Measurements from ENCODE around the gene SCAF1. TPM values are rescaled to one million over a fixed set of nuclear protein-coding genes. Genes with fewer than 3 reads are reported as not detected.

SCAF1 gene
- total RNA-seq, 1 donor from 2014 or later = 86.0 TPM

DNA sequence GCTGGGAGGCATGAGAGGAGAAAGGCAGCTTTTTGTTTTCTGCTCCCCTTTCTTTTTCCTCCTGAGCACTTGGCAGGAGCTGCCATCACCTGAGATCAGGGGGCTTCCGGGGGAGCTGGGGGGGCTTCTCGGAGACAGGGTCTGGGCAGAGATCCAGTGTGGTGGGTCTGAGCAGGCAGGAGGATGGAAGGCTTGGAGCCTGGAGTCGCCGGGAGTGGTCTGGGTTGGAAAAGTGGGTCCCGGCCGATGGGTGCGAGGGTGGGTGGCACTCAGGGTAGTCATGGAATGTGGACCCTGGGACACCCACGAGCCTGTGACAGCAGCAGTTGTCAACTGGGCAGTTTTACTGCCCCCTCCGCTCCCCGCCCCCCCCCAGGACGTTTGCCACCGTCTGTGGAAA is 45.1 kb downstream of the SCAF1 start:
- DNase-seq (ENCODE audit: low spot score) = no peak

DNA sequence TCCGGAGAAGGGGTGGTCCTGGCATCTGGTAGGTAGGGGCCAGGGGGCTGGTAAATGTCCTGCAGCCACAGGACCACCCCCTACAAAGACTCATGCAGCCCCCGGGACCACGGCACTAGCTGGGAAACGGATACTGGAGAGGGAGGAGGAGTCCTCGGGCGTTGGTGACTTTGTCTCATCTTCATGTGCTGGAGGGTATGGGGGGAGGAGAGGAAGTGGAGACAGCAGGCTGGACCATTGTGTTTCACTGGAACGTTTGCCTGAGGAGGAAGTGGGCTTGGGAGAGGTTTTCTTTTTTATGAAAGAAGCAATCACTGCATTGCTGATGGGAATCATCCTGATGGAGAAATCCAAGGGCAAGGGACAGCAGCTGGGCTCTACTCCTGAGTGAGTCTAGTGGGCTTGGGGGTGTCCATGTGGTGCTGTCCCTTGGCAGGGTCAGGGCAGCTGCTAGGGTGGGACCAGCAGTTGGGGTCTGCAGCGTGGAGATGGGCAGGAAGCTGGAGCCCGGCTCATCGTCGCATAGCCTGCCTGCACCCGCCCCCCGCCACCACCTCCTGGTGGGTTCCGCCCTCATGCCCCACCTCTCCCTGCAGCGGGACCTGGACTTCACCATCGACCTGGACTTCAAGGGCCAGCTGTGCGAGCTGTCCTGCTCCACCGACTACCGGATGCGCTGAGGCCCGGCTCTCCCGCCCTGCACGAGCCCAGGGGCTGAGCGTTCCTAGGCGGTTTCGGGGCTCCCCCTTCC is 45.7 kb downstream of the SCAF1 start:
- no peak for DNase-seq (ENCODE audit: low spot score)

- no peak for DNase-seq (ENCODE audit: low spot score)
These were observed 46.6 kb downstream of the SCAF1 start for GRCh38 chr19:49688531-49689132.

DNA sequence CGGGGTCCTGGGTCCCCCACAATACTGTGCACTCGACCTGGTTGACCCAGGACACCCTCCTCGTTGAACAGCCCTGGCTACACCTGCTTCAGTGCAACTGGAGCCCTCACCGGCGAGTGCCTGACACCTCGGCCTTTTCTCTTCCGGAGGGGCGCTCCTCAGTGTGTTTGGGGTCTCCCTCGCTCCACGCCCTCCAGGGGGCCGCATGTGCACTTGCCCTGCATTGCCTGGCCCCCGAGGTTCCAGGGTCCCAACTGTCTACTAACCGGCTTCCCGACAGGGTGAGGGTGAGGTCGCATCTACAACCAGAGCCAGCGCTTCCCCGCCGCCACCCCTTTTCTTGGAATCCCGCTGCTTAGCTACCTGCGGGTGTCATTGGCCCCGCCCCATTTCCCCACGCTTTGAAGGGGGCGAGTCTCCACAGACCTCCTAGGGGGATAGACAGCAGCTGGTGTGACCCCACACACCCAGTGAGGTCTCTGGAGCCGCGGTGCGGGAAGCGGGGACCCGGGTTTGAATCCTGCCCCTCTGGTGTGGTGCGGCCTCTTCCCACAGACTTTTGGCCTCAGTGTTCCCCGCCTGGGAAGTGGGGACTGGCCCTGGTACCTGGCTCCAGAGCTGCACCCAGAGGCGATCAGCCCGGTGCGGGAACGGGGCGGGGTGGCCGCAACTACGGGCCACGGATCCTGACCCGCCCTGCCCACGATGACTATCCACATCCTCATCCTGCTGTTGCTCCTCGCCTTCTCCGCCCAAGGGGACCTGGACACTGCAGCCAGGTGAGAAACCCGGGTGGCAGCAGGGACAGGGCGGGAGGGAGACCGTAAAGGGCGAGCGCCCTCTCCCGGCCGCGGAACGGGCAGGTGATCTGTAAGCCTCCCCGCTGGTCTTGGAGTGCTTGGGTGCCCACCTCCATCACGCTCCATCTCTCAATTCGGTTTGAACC is 47.4 kb downstream of the SCAF1 start, which contains the start of gene ADM5:
TSS of gene ADM5 (plus strand) at position 462 of the 946 bp plus-strand sequence. CDS start at position 706, 244 bp downstream.
- no peak for DNase-seq (ENCODE audit: low spot score)

GRCh38 chr19:49690079-49690655 is 48.2 kb downstream of the SCAF1 start:
- no peak for DNase-seq (ENCODE audit: low spot score)

DNA sequence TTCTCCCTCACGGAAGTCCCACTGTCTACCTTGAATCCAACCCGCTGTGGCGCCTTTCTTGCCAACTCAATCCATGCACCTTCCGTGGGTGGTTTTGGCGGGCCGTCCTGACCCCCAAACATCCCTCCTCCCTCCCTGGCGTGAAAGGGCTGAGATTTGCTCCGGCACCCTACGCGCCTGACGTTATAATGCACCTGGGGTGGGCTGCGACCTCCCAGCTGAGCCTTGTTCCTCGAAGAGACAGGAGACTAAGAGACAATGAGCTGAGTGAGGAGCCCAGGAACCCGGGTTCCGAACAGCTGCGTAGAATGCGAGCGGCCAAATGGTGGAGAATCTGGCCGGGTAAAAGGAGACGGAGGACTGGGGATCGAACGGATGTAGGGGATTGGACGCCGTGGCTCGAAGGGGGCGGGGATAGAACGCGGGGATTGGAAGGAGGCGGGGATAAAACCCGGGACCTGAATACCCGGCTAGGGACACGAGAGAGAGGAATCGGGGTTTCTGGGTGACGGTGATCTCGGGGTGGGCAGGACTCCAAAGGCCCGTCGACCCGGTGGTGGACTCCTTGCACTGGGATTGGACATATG is 48.7 kb downstream of the SCAF1 start, which contains the start of gene CPT1C:
TSS of gene CPT1C (plus strand) at position 461 of the 587 bp plus-strand sequence. CDS start 1,137 bp downstream, outside the sequence.
- peak; percentile 75 for DNase-seq (ENCODE audit: low spot score)

DNA sequence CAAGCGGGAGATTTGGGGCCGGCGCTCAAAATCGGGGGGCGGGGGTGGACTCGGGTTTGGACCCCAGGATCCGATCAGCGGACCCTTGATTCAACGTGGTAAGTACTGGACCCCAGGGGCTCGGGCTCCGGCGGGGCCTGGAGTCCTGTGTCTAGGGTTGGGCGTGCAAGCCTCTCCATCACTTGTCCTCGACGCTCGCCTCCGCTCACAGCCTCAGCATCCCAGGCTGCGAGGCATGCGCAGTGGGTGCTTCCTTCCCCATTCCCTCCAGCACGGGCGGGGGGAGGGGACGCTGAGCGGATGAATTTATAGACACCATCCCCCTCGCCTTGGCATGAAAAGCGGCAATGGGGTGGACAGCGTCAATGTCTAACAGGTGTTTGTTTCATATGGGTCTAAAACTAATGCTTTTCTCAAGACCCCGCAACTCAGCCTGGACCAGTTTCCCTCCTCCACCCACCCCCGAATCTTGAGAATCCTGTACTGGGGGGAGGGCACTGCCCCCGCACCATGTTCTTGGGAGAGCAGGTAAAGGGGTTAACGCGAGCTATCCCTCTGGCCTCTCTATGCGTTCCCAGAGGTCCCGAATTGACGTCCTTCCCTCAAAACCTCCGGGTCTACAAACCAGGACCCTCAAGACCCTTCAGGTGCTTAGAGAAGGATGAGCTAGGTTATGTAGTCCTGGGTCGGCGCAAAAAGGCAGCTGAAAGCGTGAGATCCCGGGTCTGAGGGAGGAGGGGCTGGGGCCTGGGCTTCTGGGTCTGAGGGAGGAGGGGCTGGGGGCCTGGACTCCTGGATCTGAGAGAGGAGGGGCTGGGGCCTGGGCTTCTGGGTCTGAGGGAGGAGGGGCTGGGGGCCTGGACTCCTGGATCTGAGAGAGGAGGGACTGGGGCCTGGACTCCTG is 49.5 kb downstream of the SCAF1 start:
- DNase-seq (ENCODE audit: low spot score) = no peak

- no peak for DNase-seq (ENCODE audit: low spot score)
These were observed 50.1 kb downstream of the SCAF1 start for GRCh38 chr19:49692147-49692506.

DNA sequence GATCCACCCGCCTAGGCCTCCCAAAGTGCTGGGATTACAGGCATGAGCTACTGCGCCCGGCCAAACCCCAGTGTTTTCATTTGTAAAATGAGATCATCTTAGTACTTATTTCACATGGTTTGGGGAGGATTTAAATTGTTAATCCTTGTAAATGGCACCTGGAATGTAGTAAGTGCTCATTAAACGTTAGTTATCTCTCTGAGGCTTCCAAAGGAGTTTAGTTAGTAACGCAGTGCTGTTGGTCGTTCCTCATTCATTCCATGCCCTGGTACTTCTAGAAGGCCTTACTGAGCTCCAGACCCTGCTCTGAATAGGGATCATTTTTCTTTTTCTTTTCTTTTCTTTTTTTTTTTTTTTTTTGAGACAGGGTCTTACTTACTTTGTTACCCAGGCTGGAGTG is 54.1 kb downstream of the SCAF1 start:
- no peak for DNase-seq (ENCODE audit: low spot score)

DNA sequence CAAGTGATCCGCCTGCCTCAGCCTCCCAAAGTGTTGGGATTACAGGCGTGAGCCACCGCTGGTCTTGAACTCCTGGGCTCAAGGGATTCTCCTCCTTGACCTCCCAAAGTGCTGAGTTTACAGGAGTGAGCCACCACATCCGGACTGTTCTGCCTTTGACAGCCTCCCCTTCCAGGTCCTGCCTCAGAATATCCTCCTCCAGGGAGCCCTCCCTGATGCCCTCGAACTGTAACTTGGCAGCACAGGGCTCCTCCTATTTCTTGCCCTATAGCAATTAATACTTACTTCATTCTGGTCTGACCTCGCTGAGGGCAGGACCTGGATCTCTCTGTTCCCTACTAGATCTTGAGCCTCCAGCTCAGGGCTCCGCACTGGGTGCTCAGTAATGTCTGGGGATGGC is 54.9 kb downstream of the SCAF1 start:
- no peak for DNase-seq (ENCODE audit: low spot score)

- DNase-seq (ENCODE audit: low spot score) = no peak
These were observed 57.4 kb downstream of the SCAF1 start for GRCh38 chr19:49699364-49699763.

DNA sequence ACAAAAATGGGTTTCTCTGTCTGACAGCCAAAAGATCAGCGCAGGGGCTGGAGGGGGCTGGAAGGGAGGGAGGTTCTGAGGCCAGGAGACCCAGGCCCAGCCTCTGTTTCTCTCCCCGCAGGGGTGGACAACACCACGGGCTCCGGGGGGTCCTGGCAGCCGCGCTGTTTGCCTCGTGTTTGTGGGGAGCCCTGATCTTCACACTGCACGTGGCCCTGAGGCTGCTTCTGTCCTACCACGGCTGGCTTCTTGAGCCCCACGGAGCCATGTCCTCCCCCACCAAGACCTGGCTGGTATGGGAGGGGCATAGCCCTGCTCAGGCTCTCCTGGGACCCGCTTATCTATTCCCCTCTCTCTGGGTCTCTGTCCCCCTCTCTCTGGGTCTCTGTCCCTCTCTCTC is 58.6 kb downstream of the SCAF1 start:
- no peak for DNase-seq (ENCODE audit: low spot score)

- no peak for DNase-seq (ENCODE audit: low spot score)
These were observed 59.3 kb downstream of the SCAF1 start for GRCh38 chr19:49701271-49701786.

DNA sequence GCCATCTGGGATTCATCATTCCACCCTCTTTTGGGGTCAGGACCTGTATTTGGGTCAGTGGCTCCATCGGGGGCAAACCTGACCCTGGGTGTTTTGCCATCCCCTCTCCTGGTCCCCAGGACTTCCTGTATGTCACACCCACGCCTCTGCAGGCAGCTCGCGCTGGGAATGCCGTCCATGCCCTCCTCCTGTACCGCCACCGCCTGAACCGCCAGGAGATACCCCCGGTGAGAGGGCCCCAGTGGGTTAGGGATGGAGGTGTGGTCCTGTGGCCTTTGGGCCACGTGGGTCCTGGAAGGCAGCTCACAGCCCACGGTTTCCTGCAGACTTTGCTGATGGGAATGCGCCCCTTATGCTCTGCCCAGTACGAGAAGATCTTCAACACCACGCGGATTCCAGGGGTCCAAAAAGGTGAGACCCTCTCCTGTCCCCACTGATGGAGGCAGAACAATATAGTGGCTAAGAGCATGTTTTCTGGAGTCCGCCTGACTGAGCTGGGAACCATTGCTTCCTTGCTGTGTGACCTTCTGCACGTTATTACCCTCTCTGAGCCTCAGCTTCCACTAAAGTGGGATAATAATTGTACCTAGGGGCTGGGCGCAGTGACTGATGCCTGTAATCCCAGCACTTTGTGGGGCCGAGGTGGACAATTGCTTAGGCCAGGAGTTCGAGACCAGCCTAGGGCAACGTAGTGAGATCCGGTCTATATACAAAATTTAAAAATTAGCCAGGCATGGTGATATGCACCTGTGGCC is 63.1 kb downstream of the SCAF1 start:
- no peak for DNase-seq (ENCODE audit: low spot score)

DNA sequence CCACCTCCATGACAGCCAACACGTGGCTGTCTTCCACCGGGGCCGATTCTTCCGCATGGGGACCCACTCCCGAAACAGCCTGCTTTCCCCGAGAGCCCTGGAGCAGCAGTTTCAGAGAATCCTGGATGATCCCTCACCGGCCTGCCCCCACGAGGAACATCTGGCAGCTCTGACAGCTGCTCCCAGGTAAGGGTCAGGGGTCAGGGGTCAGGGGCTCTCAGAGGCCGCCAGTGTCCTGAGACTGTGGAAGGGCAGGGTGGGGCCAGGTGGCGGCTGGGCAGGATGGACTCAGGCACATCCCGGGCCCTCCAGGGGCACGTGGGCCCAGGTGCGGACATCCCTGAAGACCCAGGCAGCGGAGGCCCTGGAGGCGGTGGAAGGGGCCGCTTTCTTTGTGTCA is 63.9 kb downstream of the SCAF1 start:
- no peak for DNase-seq (ENCODE audit: low spot score)

Data from mucosa of gallbladder (tissue), 1 donor.